Liver (tissue), 9 donors: ENCODE results near the gene ITCH. TPM values are rescaled to one million over a fixed set of nuclear protein-coding genes. Genes with fewer than 3 reads are reported as not detected.
A peak's percentile ranks its signal among the peaks of the same experiment; 100 is the strongest.
"Not testable (repeated sequence)": the region's sequence is repeated elsewhere in the genome, so short reads cannot be mapped to it uniquely, and the experiment has no call there.

ENCODE experiments used
- DNase-seq: peaks from one replicate; pipeline ENCODE4 v3.0.0-alpha.2; 2017; ENCODE audit warnings: low spot score
- H3K27ac ChIP-seq, 2 donors: one replicate each; pipeline ENCODE4 v1.7.0; 2013; ENCODE audit warnings: inconsistent platforms in 2 of 2, low read length in 2 of 2, control low read depth in 1 of 2, low read depth in 1 of 2, mild to moderate bottlenecking in 1 of 2
- H3K27me3 ChIP-seq, 4 donors: one replicate each; pipeline versions ENCODE4 v1.6.1 to v1.7.0; 2013; ENCODE audit warnings: low read length in 3 of 4, inconsistent platforms in 1 of 4, mild to moderate bottlenecking in 1 of 4, moderate library complexity in 1 of 4; ENCODE audit not compliant: control insufficient read depth in 4 of 4, insufficient read depth in 4 of 4
- H3K36me3 ChIP-seq, 4 donors: one replicate each; pipeline versions ENCODE4 v1.6.1 to v1.7.0; 2013; ENCODE audit warnings: low read length in 3 of 4, mild to moderate bottlenecking in 3 of 4, low read depth in 1 of 4, moderate library complexity in 1 of 4; ENCODE audit not compliant: control insufficient read depth in 4 of 4, insufficient read depth in 3 of 4
- H3K4me1 ChIP-seq, 4 donors: one replicate each; pipeline versions ENCODE4 v1.6.1 to v1.7.0; 2013; ENCODE audit warnings: low read length in 3 of 4, mild to moderate bottlenecking in 3 of 4, moderate library complexity in 1 of 4; ENCODE audit not compliant: control insufficient read depth in 4 of 4, insufficient read depth in 4 of 4
- H3K4me3 ChIP-seq, 3 donors: one replicate each; pipeline versions ENCODE4 v1.6.1 to v1.7.0; 2013; ENCODE audit warnings: low read length in 3 of 3, control low read depth in 1 of 3, low read depth in 1 of 3, mild to moderate bottlenecking in 1 of 3
- H3K9ac ChIP-seq, 2 donors: one replicate each; pipeline ENCODE4 v1.7.0; 2013; ENCODE audit warnings: low read length in 2 of 2, mild to moderate bottlenecking in 2 of 2, moderate library complexity in 2 of 2, control low read depth in 1 of 2, low read depth in 1 of 2
- H3K9me3 ChIP-seq, 4 donors: one replicate each; pipeline versions ENCODE4 v1.6.1 to v1.7.0; 2013; ENCODE audit warnings: low read length in 3 of 4; ENCODE audit not compliant: control insufficient read depth in 4 of 4
- FOXA2 ChIP-seq: IDR thresholded peaks from 2 replicates; pipeline ENCODE4 v1.6.1; 2016; ENCODE audit warnings: antibody characterized with exemption
- GABPA ChIP-seq, 2 donors: IDR thresholded peaks in 1 of 2; conservative IDR thresholded peaks in 1 of 2; 2 replicates each; pipeline ENCODE4 v1.6.1; 2016; ENCODE audit warnings: antibody characterized with exemption in 2 of 2, mild to moderate bottlenecking in 1 of 2, moderate library complexity in 1 of 2
- HNF4A ChIP-seq, 2 donors: conservative IDR thresholded peaks; 2 replicates each; pipeline ENCODE4 v1.6.1; 2016; ENCODE audit warnings: antibody characterized with exemption in 2 of 2, mild to moderate bottlenecking in 2 of 2
- JUND ChIP-seq, 2 donors: IDR thresholded peaks; 2 replicates each; pipeline ENCODE4 v1.6.1; 2016; ENCODE audit warnings: antibody characterized with exemption in 2 of 2
- RAD21 ChIP-seq, 2 donors: IDR thresholded peaks; 2 replicates each; pipeline ENCODE4 v1.6.1; 2016; ENCODE audit warnings: antibody characterized with exemption in 2 of 2, mild to moderate bottlenecking in 2 of 2
- RXRA ChIP-seq, 2 donors: IDR thresholded peaks; 2 replicates each; pipeline ENCODE4 v1.6.1; 2017 to 2018; ENCODE audit warnings: antibody characterized with exemption in 2 of 2, mild to moderate bottlenecking in 1 of 2
- YY1 ChIP-seq: IDR thresholded peaks from 2 replicates; pipeline ENCODE4 v1.6.1; 2016; ENCODE audit warnings: antibody characterized with exemption, mild to moderate bottlenecking
- WGBS: extraction: QIAGEN DNeasy Blood & Tissue Kit; methylation state at CpG from one replicate; pipeline ENCODE4 v1.1.7; 2013; 5-methylcytosine and 5-hydroxymethylcytosine counted together
- polyA plus RNA-seq, 2 donors: library from polyadenylated mRNA; stranded (reverse) in 1 of 2; unstranded in 1 of 2; fragments of 200-250 nt in 1 of 2; fragments of >200 nt in 1 of 2; fragmentation: Nextera tagmentation in 1 of 2; extraction: Ambion mirVana in 1 of 2; gene quantifications; one replicate each; pipeline versions ENCODE4 v1.2.1 to v1.2.3, GENCODE V29; 2013 to 2015
- total RNA-seq, 2 donors: library from RNA; depleted of rRNA; stranded (reverse); fragments of >200 nt; gene quantifications; one replicate each; pipeline ENCODE4 v1.2.3, GENCODE V29; 2014
- TF ChIP-seq, protein P1 (sequence below): fragments of 150-350 bp; IDR thresholded peaks from 2 replicates; pipeline ENCODE4 v1.5.1; 2017; ENCODE audit warnings: improper control_type of control experiment, low read depth, low read length; ENCODE audit not compliant: missing input control
- donor health status: healthy.
- donor health status: healthy.
- donor health status: healthy.
- donor health status: healthy.
- donor health status: healthy.

The ITCH gene
- total and polyA plus RNA-seq, 4 donors: 14.3 to 85.3 (median 25.8) TPM

GRCh38 chr20:34421766-34422466, 58.8 kb downstream of the ITCH start:
- no peak overlapping the region for H3K27ac ChIP-seq
- H3K9ac ChIP-seq: no peak overlapping the region
- no peak overlapping the region for H3K4me3 ChIP-seq
- WGBS: 96% methylated on average over 2 of the region's 2 CpGs
- peak in 1 of 2 donors; percentile 32 for TF ChIP-seq HNF4A (conservative IDR thresholded peaks at IDR 0.05)
- no peak for TF ChIP-seq JUND (IDR thresholded peaks at IDR 0.05)
- no peak for TF ChIP-seq RAD21 (IDR thresholded peaks at IDR 0.05)
- TF ChIP-seq RXRA (IDR thresholded peaks at IDR 0.05): peak in 1 of 2 donors; percentile 32
- peaks cover 5 to 27% (median 17%) of the 10 kb centered on the region in 4 donors for H3K4me1 ChIP-seq
- no peak for DNase-seq
- no peaks in the 10 kb centered on the region for H3K27me3 ChIP-seq
- no peaks in the 10 kb centered on the region for H3K9me3 ChIP-seq
- H3K36me3 ChIP-seq: peaks cover 11 to 44% (median 30%) of the 10 kb centered on the region in 4 donors

- TF ChIP-seq YY1 (peak; percentile 15), HNF4A (conservative IDR thresholded peaks at IDR 0.05) (peak in 1 of 2 donors; percentile 6)
- Histone ChIP-seq H3K36me3 (peaks cover 5 to 54% (median 24%) of the 10 kb centered on the region in 4 donors), H3K4me1 (peaks cover 2 to 22% (median 10%) of the 10 kb centered on the region in 4 donors)
- H3K9ac ChIP-seq, DNase-seq, H3K27me3 ChIP-seq, H3K9me3 ChIP-seq, H3K4me3 ChIP-seq, H3K27ac ChIP-seq: not testable (repeated sequence)
- WGBS: 58% methylated on average over 11 of the region's 11 CpGs
Observed at GRCh38 chr20:34425032-34425690, 62.1 kb downstream of the ITCH start.

DNA sequence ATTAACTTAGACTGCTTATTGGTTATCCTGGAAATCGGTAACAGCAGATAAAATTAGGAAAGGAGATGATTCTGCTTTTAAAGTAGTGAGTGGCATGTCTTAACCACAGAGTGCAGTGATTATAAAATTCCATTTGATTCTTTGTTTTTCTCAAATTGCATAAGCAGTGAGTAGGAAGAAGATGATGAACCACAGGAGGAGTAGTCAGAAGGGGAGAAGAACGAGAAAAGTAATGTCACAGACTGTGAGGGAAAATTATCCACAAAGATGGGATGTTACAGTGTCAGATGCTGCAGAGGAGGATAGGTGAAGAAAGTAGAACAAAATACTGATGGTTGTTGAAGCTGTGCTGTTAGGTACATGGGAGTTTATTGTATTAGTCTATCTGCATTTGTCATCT, 63.0 kb downstream of the ITCH start:
- H3K4me1 ChIP-seq: peaks cover 2 to 14% (median 4%) of the 10 kb centered on the region in 4 donors
- peaks cover 4 to 49% (median 24%) of the 10 kb centered on the region in 4 donors for H3K36me3 ChIP-seq
- TF ChIP-seq HNF4A (conservative IDR thresholded peaks at IDR 0.05) (no peak), FOXA2 (no peak), GABPA (IDR thresholded peaks at IDR 0.05 in 1 of 2, conservative IDR thresholded peaks at IDR 0.05 in 1 of 2) (no peak)
- no peaks in the 10 kb centered on the region for H3K27me3 ChIP-seq
- H3K27ac ChIP-seq: no peak overlapping the region
- H3K9me3 ChIP-seq: no peaks in the 10 kb centered on the region
- H3K9ac ChIP-seq: no peak overlapping the region
- WGBS: 90% methylated on average over 2 of the region's 2 CpGs
- no peak overlapping the region for H3K4me3 ChIP-seq
- DNase-seq: no peak

DNA sequence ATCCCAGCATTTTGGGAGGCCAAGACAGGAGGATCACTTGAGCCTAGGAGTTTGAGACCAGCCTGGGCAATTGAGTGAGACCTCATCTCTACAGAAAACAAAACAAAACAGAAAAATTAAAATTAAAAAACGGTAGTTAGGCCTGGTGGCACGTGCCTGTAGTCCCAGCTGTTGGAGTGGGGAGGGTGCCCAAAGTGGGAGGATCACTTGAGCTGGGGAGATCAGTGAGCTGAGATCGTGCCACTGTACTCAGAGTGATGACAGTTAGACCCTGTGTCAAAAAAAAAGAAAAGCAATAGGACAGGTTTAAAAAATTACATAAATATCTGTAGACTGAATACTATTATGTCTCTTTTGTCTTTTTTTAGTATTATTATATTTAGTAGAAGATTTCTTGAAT, 64.3 kb downstream of the ITCH start:
- DNase-seq: no peak
- H3K9me3 ChIP-seq: no peaks in the 10 kb centered on the region
- no peak overlapping the region for H3K9ac ChIP-seq
- 80% methylated on average over 3 of the region's 3 CpGs for WGBS
- H3K36me3 ChIP-seq: peaks cover 3 to 46% (median 17%) of the 10 kb centered on the region in 4 donors
- no peaks in the 10 kb centered on the region for H3K27me3 ChIP-seq
- TF ChIP-seq, protein P1, sequence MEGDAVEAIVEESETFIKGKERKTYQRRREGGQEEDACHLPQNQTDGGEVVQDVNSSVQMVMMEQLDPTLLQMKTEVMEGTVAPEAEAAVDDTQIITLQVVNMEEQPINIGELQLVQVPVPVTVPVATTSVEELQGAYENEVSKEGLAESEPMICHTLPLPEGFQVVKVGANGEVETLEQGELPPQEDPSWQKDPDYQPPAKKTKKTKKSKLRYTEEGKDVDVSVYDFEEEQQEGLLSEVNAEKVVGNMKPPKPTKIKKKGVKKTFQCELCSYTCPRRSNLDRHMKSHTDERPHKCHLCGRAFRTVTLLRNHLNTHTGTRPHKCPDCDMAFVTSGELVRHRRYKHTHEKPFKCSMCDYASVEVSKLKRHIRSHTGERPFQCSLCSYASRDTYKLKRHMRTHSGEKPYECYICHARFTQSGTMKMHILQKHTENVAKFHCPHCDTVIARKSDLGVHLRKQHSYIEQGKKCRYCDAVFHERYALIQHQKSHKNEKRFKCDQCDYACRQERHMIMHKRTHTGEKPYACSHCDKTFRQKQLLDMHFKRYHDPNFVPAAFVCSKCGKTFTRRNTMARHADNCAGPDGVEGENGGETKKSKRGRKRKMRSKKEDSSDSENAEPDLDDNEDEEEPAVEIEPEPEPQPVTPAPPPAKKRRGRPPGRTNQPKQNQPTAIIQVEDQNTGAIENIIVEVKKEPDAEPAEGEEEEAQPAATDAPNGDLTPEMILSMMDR: no peak
- peaks cover 0 to 11% (median 4%) of the 10 kb centered on the region in 4 donors for H3K4me1 ChIP-seq
- no peak overlapping the region for H3K4me3 ChIP-seq
- no peak overlapping the region for H3K27ac ChIP-seq
